HuH-7.5 (cell line): ENCODE data around the gene FAM89B.
"Not testable (repeated sequence)": the region's sequence is repeated elsewhere in the genome, so short reads cannot be mapped to it uniquely, and the experiment has no call there.

Source experiments
- DNase-seq: peaks from one replicate; pipeline ENCODE4 v3.0.0; 2011; ENCODE audit warnings: low spot score

Gene FAM89B

DNA sequence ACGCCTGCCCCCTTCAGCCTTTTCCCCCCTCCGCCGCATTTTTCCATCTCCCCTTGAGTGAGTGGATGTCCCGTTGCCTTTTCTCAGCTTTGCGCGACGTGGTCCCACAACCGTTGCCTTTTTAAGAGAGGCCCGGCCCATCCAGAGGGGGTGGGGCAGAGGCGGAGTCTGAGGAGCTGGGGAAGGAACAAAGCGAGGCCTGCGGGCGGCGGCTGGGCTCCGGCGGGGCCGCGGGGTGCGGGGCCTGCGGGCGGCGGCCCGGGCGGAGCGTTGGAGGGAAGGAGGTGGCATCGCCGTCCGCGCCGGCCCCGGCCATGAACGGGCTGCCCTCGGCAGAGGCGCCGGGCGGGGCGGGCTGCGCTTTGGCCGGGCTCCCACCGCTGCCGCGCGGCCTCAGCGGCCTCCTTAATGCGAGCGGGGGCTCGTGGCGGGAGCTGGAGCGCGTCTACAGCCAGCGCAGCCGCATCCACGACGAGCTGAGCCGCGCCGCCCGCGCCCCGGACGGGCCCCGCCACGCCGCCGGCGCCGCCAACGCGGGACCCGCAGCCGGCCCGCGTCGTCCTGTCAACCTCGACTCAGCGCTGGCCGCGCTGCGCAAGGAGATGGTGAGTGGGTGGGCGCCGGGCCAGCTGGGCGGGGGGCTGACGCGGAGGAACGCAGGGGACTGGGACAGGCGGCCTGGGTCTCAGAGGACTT, at the start of gene FAM89B:
Gene FAM89B, plus strand, starts transcription at position 183 of the 696 bp plus-strand sequence. Its CDS starts 132 bp downstream, at position 315.
- DNase-seq: peak; percentile 89

DNA sequence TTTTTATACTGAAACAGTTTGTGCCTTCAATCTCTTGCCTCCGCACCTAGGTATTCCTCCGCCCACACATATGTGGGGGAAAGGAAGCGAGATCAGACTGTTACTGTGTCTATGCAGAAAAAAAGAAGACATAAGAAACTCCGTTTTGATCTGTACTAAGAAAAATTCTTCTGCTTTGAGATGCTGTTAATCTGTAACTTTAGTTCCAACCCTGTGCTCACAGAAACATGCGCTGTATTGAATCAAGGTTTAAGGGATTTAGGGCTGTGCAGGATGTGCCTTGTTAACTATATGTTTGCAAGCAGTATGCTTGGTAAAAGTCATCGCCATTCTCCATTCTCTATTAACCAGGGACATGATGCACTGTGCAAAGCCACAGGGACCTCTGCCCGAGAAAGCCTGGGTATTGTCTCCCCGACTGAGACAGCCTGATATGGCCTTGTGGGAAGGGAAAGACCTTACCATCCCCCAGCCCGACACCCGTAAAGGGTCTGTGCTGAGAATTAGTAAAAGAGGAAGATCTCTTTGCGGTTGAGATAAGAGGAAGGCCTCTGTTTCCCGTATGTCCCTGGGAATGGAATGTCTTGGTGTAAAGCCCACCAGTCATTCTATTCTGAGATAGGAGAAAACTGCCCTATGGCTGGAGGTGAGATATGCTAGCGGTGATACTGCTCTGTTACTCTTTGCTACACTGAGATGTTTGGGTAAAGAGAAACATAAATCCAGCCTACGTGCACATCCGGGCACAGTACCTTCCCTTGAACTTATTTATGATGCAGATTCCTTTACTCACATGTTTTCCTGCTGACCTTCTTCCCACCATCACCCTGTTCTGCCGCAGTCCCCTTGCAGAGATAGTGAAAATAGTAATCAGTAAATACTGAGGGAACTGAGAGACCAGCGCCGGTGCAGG, 49.4 kb upstream of the FAM89B start:
- DNase-seq: not testable (repeated sequence)

- DNase-seq: not testable (repeated sequence)
These were observed 48.7 kb upstream of the FAM89B start for GRCh38 chr11:65523631-65523968.

GRCh38 chr11:65524014-65524740, 48.2 kb upstream of the FAM89B start:
- DNase-seq: no peak

- DNase-seq: no peak
These were observed 47.4 kb upstream of the FAM89B start, which contains the start of gene SCYL1 for GRCh38 chr11:65524741-65525545. SCYL1 (plus strand) TSS chr11:65525083; CDS start chr11:65525154, 71 bp downstream.

DNA sequence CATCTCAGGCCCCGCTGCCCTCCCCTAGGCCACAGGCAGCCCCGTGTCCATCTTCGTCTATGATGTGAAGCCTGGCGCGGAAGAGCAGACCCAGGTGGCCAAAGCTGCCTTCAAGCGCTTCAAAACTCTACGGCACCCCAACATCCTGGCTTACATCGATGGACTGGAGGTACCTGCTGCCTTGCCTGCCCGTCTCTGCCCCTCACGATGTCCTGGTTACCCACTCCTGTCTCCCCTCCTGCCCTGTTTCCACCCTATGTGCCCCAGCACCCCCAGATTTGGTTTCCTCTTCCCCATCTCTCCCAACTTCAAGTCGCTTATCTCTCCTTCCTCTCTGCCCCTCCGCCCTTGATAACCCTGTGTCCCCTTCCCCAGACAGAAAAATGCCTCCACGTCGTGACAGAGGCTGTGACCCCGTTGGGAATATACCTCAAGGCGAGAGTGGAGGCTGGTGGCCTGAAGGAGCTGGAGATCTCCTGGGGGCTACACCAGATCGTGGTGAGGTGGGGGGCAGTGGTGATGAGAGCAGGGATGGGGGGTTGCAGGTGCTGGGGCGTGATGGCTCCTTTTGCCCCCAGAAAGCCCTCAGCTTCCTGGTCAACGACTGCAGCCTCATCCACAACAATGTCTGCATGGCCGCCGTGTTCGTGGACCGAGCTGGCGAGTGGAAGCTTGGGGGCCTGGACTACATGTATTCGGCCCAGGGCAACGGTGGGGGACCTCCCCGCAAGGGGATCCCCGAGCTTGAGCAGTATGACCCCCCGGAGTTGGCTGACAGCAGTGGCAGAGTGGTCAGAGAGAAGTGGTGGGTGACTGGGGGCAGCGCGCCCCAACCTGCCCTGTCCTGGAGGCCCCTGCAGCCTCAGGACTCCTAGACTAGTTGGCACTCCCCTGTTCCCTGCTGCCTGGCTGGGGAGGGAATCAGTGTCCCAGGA, 46.5 kb upstream of the FAM89B start:
- DNase-seq: no peak

DNA sequence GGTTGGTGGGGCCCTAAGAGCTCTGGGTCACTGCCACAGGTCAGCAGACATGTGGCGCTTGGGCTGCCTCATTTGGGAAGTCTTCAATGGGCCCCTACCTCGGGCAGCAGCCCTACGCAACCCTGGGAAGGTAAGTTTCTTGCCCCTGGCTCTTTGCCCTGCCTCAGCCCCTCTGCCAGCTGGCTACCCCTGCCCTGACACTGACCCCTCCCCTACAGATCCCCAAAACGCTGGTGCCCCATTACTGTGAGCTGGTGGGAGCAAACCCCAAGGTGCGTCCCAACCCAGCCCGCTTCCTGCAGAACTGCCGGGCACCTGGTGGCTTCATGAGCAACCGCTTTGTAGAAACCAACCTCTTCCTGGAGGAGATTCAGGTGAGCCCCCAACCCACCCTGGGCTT, 45.6 kb upstream of the FAM89B start:
- no peak for DNase-seq

DNA sequence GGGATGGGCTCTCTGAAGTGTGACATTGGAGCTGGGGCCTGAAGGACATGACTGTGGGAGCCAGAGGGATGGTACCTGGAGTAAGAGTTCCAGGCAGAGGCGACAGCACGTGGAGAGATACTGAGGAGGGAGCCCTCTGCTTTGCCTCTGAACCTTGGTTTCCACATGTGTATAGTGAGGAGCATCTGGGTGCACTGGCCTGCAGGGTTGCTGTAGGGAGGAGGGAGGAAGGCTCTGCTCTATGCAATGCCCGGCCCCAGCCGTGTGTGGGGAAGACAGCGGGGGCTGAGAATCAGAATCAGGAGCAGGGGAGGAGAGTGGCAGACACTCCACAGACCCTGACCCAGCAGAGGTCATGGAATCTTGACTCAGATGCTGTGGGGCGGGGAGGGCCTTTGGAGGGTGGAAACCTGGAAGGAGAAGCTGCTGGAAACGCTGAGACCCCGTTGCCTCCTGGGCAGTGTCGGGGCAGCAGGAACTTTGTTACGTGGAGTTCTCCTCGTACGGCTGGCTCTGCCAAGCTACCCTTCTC, 43.5 kb upstream of the FAM89B start:
- DNase-seq: no peak

DNA sequence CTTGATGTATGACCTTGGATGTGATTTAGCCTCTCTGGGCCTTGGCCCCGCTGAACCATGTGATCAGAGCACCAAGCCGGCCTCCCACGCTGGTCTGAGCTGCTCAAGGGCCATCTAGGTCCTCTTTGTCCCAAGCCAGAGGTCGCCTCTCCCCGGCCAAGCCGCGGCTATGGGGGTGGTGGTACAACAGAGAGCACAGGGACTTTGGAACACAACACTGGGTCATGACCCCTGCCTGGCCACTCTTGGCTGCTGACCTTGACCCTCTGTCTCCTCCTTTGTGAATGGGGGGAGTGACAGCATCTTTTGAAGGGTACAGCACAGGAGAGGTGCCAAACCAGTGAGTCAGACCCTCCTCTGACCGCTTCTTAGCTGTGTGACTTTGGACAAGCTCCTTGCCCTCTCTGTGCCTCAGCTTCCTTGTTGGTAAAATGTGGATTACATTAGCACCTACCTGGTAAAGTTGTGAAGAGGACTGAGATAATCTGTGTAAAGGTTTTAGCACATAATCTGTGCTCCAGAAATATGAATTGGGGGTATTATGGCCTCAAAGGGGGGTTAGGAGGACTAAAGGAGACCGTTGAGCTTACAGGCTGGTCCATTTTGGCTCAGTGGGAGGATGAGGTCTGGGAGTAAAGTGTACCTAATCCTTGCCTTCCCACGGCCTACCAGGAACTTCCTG, 42.7 kb upstream of the FAM89B start:
- no peak for DNase-seq

DNA sequence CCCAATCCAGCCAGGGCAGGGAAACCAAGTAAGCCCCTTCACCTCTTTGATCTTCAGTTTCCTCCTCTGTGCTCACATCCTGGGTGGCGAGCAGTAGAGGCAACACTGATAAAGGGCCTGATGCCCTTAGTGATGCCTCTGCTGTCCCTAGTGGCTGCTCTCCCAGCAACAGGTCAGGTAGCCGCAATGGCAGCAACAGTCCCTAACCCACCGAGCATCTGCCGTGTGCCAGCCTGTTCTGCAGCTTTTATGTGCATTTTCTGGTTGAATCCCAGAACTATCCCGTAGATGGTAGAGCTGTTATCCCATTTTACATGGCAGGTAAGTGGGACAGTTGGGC, 42.2 kb upstream of the FAM89B start:
- no peak for DNase-seq

DNA sequence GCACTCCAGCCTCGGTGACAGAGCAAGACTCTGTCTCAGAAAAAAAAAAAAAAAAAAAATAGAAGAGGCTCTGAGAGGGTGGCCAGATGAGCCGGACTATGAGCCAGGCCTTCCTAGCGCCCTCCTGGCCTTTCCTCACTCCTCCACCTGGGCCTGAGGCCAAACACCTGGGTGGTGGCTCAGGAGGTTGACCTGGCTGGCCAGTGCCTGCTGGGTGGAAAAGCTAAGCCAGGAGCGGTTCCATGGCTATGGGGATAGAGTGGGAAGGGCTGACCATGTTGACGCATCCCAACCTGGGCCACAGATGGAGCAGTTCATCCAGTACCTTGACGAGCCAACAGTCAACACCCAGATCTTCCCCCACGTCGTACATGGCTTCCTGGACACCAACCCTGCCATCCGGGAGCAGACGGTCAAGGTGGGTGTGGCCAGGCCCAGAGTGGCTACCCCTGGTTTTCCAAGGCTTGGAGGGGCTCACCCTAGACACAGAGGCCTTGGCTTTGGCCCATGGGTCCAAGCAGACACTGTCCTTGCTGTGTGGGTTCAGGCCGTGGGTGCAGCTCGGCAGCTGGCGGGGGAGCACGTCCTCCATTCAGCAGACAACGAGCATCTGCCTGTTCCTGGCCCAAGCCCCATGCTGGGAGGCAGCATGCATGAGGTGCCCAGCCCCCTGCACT, 39.8 kb upstream of the FAM89B start:
- no peak for DNase-seq

GRCh38 chr11:65535102-65535501, 37.2 kb upstream of the FAM89B start:
- DNase-seq: no peak

DNA sequence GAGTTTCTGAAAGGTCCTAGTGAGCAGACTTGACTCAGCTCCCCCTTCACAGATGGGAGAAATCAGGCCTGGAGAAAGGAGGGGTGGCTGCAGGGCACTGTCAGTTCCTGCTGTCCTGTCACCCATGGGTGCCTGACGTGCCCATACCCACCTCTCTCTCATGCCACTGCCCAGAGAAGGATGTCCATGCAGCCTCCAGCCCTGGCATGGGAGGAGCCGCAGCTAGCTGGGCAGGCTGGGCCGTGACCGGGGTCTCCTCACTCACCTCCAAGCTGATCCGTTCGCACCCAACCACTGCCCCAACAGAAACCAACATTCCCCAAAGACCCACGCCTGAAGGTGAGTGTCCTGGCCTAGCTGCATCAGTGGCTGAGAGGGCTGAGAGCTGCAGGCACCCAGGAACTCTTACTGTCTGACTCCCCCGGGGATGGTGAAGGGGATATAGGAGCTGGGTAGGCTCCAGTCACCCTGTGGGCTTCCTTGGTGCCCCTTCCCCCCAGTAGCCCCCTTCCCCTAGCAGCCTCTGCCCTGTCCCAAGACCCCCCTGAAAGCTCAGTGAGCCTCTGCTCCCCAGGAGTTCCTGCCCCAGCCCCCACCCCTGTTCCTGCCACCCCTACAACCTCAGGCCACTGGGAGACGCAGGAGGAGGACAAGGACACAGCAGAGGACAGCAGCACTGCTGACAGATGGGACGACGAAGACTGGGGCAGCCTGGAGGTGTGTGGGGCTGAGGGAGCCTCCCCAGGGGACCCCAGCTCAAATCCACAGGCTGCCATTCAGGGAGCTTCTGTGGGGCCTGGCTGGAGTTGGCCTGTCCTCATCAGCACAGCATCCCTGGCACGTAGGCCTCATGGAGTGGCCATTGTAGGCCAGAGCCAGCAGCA, 35.7 kb upstream of the FAM89B start:
- DNase-seq: no peak

- no peak for DNase-seq
These were observed 35.1 kb upstream of the FAM89B start for GRCh38 chr11:65537296-65537597.

GRCh38 chr11:65537620-65538231, 34.6 kb upstream of the FAM89B start:
- DNase-seq: no peak

GRCh38 chr11:65538232-65538914, 34.0 kb upstream of the FAM89B start:
- DNase-seq: no peak
